PC-9 (cell line): ENCODE results near the gene RIC3.

Experiments used
- EZH2 ChIP-seq: fragments of 200-600 bp; sonication (generic); IDR thresholded peaks from 2 replicates; pipeline ENCODE4 v1.8.0; 2017; ENCODE audit warnings: antibody characterized with exemption, low read depth
- TF ChIP-seq, protein P1 (sequence below): fragments of 200-600 bp; sonication (generic); conservative IDR thresholded peaks from 2 replicates; pipeline ENCODE4 v1.6.1; 2017; ENCODE audit warnings: mixed run types, antibody characterized with exemption, mild to moderate bottlenecking, moderate library complexity

DNA sequence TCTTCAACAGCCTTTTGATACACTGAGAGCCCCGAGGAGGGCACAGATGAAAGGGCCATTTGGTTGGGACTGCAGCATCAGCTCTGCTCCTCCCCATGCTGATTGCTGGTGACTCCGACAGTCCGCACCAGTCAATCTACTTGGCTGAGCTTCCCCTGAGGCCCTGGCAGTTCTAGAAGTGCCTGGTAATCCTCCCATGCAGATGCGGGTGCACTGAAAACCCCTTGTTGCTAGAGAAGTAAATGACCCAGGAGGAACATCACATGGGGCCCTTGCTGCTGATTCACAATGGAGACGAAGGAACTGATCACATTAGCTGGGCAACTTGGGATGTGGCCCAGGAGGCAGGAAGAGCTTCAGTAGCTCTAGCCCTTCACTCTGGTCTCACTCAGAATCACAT lies 35.2 kb upstream of the RIC3 start:
- TF ChIP-seq, protein P1, sequence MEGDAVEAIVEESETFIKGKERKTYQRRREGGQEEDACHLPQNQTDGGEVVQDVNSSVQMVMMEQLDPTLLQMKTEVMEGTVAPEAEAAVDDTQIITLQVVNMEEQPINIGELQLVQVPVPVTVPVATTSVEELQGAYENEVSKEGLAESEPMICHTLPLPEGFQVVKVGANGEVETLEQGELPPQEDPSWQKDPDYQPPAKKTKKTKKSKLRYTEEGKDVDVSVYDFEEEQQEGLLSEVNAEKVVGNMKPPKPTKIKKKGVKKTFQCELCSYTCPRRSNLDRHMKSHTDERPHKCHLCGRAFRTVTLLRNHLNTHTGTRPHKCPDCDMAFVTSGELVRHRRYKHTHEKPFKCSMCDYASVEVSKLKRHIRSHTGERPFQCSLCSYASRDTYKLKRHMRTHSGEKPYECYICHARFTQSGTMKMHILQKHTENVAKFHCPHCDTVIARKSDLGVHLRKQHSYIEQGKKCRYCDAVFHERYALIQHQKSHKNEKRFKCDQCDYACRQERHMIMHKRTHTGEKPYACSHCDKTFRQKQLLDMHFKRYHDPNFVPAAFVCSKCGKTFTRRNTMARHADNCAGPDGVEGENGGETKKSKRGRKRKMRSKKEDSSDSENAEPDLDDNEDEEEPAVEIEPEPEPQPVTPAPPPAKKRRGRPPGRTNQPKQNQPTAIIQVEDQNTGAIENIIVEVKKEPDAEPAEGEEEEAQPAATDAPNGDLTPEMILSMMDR, result no peak
- TF ChIP-seq EZH2, result no peak
